ENCODE data around the gene RNF44.

The RNF44 gene

GRCh38 chr5:176535664-176536131, 1.5 kb downstream of the RNF44 start:
- DNase-seq (ENCODE audit: low spot score): no peak

GRCh38 chr5:176535101-176535663, 2.0 kb downstream of the RNF44 start:
- DNase-seq (ENCODE audit: low spot score): no peak

GRCh38 chr5:176534640-176535039, 2.6 kb downstream of the RNF44 start:
- DNase-seq (ENCODE audit: low spot score): no peak

- peak; percentile 35 for DNase-seq (ENCODE audit: low spot score)
Observed at GRCh38 chr5:176533894-176534611, 3.1 kb downstream of the RNF44 start.

DNA sequence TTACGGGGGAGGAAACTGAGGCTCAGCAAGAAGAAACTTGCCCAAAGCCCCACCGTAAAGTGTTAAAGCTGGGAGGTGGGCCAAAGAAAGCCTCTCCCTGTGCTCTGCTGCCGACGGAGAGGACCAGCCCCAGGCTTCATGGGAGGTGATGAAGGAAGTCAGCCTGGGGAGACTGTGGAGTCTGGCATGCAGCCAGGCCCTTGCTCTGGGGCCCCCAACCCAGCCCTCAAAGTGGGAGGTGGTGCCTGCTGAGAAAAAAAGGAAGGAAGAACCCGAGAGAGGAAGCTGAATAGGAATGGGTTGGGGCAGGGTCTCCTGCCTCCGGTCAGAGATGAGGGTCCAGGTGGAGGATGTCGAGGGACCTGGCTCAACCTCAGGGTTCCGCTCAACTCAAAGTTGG, 3.8 kb downstream of the RNF44 start:
- DNase-seq (ENCODE audit: low spot score): no peak

DNA sequence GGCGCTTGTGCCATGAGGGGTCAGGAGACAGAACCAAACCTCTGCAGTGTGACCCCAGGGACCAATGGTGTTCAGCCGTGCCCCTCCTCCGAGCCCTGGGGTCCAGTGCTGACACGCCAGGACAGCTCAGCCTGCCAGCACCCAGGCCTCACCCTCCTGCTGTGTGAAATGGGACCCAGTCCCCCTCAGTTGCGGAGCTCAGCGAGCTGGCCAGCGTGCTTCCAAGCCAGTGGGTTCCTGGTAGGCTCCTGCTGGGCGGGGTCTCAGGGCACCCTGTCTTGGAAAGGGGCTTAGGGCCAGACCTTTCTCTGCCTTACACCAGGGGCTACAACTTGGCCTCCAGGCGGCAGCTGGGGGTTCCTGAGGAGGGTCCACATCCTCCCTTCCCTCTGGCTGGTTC, 4.4 kb downstream of the RNF44 start:
- no peak for DNase-seq (ENCODE audit: low spot score)

DNA sequence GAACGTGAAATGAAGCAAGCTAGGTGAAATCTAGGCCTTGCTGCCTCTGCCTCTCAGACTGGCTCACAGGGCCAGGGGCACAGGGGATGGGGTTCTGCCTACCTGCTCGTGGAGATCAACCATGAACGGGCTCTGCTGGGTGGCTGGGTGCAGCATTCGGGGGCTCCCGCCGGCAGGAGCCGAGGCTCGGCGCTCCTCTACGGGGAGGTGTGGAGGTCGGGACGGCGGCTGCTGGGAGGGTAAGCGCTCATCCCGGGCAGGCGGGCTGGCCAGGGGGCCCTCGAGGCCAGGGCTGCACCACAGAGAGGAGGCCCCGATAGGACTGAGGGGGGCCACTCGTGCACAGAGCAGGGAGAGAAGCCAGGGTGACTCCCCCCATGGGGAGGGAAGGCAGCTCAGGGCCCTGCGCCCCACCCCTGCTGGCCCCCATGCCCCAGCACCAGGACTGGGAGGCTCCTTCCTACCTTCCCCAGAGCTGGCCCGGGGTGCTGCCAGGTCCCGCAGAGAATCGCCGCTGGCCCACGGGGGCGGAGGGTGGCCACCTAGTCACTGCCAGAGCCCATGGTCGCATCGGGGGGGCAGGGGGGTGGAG, 5.2 kb downstream of the RNF44 start:
- DNase-seq (ENCODE audit: low spot score): no peak

DNA sequence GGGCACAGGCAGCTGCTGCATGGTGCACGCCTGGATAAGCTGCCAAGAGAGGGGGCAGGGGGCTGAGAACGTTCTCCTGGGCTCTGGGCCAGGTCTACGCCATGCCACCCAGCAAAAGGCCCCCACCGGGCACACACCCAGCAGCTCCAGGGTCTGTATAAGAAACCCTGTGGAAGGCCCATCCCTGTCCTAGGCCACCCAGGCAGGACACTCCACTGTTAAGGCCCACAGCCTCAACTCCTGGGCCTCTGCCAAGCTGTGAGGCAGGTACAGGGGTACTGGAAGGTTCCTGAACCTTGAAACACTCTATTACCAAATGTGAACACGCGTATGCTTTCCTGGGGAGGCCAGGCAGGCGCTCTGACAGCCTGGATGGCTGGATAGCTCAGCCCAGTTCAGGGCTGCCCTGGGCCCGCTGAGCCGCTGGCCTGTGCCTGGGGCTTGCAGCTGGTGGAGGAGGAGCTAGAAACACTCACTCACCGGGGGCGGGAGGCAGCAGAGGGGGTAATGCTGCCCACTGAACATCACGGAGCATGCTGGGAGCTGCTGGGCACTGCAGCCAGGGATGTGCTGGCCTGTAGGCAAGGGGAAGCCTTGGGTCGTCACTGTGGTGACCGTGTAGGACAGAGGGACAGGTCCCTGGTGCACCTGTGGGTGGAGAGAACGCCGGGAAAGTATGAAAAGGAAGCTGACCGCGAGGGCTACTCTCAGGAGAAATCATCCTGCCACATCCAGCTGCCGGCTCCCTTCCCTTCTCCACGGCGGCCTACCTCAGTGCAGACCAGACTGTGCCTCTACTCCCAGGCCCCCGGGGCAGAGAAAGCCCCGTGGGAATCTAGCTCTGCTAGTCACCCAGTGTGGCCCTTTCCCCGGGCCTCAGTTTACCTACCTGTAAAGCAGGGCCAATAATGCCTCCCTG, 6.0 kb downstream of the RNF44 start:
- DNase-seq (ENCODE audit: low spot score): no peak

DNA sequence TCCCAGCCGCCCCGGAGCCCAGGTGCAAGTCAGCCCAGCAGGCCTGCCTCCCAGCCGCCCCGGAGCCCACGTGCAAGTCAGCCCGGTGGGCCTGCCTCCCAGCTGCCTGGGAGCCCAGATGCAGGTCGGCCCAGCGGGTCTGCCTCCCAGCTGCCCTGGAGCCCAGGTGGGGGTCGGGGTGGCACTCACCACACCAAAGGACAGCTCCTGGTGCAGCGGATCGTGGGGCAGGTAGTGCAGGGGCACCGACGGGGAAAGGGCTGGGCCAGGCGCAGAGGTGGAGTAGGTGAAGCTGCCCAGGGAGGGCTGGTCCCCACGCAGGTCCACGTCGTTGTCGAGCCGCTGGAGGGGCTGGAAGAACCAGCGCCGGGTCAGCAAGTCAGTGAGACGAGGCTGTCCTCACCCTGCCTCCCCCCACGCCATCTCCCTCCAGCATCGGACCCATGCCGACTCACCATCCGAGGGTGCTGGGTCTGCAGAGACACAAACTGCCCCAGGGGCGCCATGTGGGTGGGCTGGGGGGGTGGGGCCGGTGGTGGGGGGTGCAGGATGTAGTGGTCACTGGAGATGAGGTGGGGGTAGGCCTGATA, 6.7 kb downstream of the RNF44 start:
- DNase-seq (ENCODE audit: low spot score): no peak

- DNase-seq (ENCODE audit: low spot score): no peak
Observed at GRCh38 chr5:176529741-176530141, 7.5 kb downstream of the RNF44 start.

- DNase-seq (ENCODE audit: low spot score): no peak
Observed at GRCh38 chr5:176529116-176529740, 8.0 kb downstream of the RNF44 start.

- DNase-seq (ENCODE audit: low spot score): no peak
Observed at GRCh38 chr5:176528761-176529115, 8.5 kb downstream of the RNF44 start.

- no peak for DNase-seq (ENCODE audit: low spot score)
Observed at GRCh38 chr5:176528301-176528700, 8.9 kb downstream of the RNF44 start.

- DNase-seq (ENCODE audit: low spot score): peak; percentile 16
Observed at GRCh38 chr5:176527246-176528222, 9.7 kb downstream of the RNF44 start.

- DNase-seq (ENCODE audit: low spot score): no peak
Observed at GRCh38 chr5:176526462-176526861, 10.7 kb downstream of the RNF44 start.

- no peak for DNase-seq (ENCODE audit: low spot score)
Observed at GRCh38 chr5:176525677-176526076, 11.5 kb downstream of the RNF44 start.

- DNase-seq (ENCODE audit: low spot score): no peak
Observed at GRCh38 chr5:176524987-176525386, 12.2 kb downstream of the RNF44 start.

GRCh38 chr5:176524138-176524537, 13.1 kb downstream of the RNF44 start:
- DNase-seq (ENCODE audit: low spot score): no peak

DNA sequence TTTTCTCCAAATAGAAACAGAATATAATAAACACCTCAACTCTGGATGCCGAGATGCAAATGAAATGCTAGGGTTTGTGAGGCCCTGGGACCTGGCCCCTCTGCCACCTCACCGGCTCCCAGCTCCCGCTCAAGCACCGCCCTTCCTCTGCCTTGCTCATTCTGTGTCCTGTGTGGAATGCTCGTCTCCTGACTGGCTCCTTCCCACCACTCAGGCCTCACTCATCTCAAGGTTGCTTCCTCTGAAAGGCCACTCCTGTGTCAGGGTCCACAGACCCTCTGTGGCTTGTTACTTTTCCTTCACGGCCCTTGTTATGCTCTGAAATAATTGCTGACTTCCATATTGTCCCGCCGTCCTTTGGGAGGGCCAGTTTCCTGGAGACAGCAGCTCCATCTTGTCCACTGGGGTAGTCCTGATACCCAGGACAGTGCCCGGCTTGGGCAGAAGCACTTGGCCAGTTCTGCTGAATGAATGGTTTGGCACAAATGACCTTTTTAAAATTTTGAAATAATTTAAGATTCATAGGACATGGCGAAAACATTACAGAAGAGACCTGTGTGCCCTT, 15.4 kb downstream of the RNF44 start:
- no peak for DNase-seq (ENCODE audit: low spot score)

- no peak for DNase-seq (ENCODE audit: low spot score)
Observed at GRCh38 chr5:176521286-176521685, 15.9 kb downstream of the RNF44 start.
